Dedifferentiated amniotic fluid mesenchymal stem cell (primary cell): Measurements from ENCODE around the gene KRTAP29-1.
"Not testable (repeated sequence)": the region's sequence is repeated elsewhere in the genome, so short reads cannot be mapped to it uniquely, and the experiment has no call there.

Source experiments
- DNase-seq: peaks from one replicate; pipeline ENCODE4 v3.0.0-alpha.2; 2016; ENCODE audit errors: extremely low spot score

Gene KRTAP29-1

DNA sequence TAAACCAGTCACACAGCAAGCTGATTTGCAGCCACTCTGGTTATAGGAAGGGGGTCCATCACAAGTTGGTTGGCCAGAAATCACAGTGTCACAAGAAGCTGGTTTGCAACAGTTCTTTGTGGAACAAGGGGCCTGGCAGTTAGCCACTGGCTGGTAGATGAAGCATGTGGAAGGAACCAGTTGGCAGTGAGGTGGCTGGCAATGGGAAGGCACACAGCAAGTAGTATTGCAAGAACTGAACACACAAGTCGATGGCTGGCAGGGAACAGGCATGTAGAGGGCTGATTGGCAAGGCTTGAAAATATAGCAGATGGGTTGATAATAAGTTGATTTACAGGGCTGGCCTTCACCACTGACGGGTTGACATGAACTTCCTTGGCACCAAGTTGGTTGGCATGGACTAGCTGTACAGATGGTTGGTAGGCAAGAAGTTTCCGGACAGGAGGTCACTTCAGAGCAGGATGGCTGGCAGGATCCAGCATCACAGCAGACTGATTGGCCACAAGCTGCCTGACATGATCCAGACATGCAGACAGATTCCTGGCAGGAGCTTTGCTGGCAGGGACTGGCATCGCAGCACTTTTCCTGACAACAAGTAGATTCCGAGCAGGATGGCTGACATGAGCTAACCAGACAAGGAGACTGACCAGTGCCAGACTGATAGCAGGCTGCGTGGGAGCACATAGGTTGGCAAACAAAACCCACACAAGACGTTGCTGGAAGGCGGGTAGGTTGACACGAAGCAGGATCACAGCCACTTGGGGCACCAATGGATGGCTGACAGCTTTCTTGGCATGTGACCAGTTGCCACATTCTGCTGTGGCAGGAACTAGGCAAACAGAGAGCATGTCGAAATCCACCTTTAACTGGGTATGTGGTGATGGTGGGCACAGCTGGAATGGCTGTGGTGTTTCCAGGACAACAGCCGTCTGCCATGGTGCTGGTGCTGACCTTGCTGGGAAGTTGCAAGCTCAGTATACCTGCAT lies at the start of gene KRTAP29-1:
KRTAP29-1 (minus strand) TSS at position 936 of the 986 bp plus-strand sequence; CDS start at position 936, 0 bp downstream.
- no peak for DNase-seq

DNA sequence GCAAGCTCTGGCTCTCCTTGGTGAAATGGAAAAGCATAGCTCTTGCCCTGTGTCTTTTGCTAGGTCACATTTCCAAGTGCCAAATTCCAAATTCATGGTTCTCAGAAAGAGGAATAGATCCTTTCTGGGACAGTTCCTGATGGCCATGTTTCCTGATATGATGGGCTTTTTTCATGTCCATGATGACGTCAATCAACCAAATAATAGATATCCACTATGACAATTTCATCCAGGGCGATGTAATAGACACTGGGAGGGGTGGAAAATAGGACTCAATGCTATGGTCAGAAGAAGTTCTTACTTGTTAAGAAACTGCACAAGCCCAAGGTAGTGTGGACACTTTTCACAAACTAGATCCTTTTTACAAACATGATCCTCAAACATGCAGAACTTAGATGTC lies 48.5 kb upstream of the KRTAP29-1 start:
- DNase-seq, result no peak

- not testable (repeated sequence) for DNase-seq
Measured at GRCh38 chr17:41350381-41350878, 47.8 kb upstream of the KRTAP29-1 start, which contains the start of gene KRT33A. Gene KRT33A, minus strand, starts transcription at chr17:41350828. Its CDS starts 61 bp downstream, at chr17:41350767.

DNA sequence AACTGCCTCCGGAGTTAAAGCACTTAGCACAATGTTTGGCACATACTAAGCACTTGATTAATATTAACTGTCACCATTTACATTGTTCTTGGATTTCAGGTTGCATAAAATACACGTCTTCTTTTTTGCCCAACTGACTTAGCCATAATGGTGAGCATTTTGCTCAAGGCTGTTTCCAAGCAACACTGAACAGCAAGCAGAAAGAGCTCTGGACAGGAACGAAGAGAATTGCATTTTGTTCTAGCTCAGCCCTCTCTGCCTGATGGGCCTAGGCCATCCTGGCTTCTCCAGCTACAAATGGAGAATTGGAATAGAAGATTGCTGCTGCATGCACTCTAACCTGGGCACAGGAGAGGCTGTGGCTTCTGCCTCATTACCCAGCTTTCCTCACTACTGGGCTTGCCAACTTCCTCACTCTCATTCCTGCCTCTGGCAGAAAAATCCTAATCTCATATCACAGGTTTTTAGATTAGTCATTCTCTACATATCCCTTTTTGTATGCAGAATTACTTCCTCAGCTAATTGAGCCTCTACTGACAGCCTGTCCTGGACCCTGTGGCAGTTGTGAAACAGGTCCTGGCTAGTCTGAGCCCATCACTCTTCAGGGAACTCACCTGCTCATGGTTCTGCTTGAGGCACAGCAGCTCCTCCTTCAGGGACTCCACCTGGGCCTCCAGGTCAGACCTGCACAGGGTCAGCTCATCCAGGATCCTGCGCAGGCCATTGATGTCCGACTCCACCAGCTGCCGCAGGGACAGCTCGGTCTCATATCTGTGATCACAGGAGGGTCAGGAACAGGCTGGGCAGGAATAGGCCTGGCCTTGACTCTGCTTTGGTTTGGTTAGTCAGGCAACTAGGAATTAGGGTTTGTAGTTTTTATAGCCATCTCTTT lies 45.5 kb upstream of the KRTAP29-1 start:
- DNase-seq, result no peak

DNA sequence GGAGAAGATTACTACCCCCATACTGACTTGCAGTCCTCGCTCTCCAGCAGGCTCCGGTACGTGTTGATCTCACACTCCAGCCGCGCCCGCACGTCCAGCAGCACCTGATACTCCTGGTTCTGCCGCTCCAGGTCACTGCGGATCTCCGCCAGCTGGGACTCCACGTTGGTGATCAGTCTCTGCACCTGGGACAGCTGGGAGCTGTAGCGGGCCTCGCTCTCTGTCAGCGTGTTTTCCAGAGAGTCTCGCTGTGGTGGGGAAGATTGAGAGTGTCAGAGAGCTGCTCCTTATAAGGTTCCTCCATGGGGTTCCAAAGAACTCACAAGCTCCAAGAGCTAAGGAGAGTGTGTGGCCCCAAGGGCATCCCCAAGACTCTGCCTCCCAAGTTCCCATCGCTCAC lies 43.8 kb upstream of the KRTAP29-1 start:
- not testable (repeated sequence) for DNase-seq

DNA sequence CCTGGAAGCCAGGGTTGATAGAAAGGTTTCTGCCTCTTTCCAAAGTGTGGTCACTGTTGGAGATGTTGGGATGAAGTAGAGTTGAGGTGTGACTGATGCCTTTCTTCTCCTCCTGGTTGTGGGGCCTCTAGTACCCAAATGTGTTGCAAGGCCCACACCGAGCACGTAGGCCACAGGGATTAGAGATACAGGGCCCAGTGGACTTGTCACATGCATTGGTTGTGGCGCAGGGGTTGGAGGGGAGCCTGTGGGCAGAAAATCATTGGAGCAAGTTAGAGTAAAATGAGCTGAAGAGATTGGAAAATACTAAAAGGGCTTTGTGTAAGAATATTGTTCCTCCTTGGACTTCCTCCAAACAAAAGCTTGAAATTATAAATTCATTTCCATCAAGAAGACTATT lies 43.3 kb upstream of the KRTAP29-1 start:
- no peak for DNase-seq

GRCh38 chr17:41343029-41343428 lies 40.4 kb upstream of the KRTAP29-1 start:
- no peak for DNase-seq

GRCh38 chr17:41340934-41341861 lies 38.5 kb upstream of the KRTAP29-1 start:
- DNase-seq, result no peak

DNA sequence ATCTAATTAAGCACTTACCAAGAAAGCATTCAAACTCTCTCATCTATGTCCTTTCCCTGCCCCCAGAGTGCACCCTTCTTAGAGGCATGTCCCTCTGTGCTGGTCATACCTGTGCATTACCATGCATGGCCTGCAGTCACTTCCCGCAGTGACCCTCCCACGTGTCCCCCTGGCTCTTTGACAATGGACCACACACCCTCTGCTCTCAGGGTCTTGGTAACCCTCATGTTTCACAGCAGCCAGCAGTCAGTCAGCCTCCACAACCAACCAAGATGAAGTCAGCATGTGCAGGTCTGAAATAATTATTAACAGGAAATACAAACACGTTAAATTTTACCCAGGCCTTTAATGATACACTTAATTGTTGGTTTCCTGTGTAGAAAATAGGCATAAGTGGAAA lies 37.8 kb upstream of the KRTAP29-1 start:
- DNase-seq, result no peak

GRCh38 chr17:41339571-41340172 lies 37.0 kb upstream of the KRTAP29-1 start:
- no peak for DNase-seq

DNA sequence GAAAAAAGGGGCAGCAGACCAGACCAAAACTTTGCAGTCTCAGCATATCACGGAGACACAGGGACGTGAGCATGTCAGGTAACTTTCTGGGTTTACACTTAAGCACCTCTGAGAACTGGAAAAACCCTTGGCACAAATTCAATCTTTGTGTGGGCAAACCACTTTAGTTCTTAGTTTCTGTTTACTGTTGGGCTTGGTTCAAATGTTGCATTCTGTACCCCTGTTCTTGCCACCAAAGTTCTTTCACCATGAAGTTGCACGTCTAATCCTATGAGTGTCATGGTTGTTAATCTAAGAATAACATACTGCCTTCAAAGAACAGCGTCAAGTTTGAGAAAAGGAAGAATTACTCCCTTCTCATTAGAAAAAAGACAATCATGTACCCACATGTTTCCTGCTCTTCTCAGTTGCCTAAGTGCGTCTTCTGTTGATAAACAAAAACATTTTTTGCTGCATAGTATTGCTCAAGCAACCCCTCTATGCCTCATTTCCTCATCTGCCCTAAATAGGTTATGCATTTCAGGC lies 36.4 kb upstream of the KRTAP29-1 start:
- no peak for DNase-seq

DNA sequence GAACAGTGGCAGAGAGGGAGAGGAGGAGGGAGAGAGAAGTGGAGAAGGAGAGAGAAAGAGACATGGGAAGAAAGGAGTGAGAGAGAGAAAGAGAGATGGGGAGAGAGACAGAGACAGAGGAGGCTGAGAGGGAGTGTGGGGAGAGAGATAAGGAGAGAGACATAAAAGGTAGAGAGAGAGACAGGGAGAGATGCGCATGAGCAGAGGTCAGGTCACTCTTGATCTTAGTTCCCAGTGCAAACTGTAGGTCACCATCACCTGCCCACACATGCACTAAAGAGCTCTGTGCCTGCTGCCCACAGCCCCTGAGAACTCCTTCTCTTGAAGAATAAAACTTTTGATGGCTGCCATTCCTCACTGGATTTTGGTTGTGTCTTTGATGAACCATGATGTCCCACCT lies 33.1 kb upstream of the KRTAP29-1 start:
- no peak for DNase-seq

- no peak for DNase-seq
Measured at GRCh38 chr17:41334385-41335305, 32.0 kb upstream of the KRTAP29-1 start.

DNA sequence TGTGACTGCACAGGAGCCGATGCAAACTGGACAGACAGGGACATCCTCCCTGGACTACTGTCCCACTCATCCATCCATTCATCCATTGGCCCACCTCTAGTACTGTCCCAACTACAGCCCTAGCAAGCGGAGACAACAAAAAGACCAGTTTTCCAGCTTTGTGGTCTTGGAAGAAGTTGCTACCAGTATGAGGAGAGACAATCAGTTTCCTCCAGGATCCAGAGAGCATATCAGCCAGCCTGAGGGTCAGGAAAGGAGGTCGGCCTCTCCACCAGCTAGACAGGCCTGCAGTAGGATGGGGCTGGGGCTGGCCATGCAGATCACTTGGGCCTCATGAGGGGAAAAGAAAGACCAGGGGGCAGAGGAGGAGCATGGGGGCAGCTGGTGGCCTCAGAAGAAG lies 31.2 kb upstream of the KRTAP29-1 start:
- no peak for DNase-seq

DNA sequence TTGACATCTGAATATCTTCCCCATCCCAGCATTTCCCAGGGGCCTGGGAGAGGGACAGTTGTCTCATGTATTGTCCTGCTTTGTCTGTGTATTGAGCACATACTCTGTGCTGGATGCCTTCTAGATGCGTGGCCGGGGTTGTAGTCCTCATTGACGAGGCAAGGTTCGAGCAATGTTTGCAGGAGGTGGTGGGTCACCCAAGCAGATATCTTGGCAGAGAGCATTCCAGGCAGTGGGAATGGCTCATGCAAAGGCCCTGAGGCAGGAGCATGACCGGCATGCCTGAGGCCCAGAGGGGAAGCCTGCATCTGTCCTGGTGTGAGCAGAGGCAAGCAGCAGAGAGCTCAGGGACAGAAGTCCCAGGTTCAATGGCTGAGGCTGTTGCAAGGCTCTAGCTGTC lies 30.4 kb upstream of the KRTAP29-1 start:
- no peak for DNase-seq

DNA sequence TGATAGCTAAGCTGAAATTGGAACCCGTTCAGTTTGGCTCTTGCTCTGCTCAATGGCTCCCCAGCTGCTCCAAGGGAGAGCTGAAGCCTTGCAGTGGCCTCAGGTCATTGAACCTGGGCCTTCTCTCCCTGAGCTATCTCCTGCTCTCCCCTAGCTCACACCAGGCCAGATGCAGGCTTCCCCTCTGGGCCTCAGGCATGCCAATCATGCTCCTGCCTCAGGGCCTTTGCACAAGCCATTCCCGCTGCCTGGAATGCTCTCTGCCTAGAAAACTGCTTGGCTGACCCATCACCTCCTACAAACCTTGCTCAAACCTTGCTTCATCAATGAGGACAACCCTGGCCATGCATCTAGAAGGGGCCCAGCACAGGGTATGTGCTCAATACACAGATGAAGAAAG lies 29.6 kb upstream of the KRTAP29-1 start:
- no peak for DNase-seq

DNA sequence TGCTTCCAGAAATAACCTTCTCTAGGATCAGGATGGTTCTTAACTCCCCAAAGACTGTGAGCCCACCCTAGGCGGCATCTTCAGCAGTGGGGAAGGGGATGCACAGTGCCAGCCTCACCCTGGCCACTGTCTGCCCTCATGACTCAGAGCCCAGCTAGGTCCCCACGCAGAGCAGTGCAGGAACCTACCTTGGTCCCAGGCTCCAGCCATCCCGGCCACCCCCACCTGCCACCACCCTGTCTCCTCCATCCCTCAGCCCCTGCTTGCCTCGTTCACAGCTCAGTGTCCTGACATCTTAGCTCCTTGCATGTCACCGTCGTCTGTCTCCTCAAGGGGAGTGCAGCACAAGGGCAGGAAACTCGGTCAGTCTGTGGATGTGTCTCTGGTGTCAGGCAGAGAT lies 29.0 kb upstream of the KRTAP29-1 start:
- DNase-seq, result no peak

- DNase-seq, result peak; percentile 52
Measured at GRCh38 chr17:41329279-41329948, 26.8 kb upstream of the KRTAP29-1 start.

GRCh38 chr17:41328207-41328606 lies 25.6 kb upstream of the KRTAP29-1 start:
- DNase-seq, result no peak
